Hepatocyte (in vitro differentiated cells): ENCODE data around the gene THRA. TPM values are rescaled to one million over a fixed set of nuclear protein-coding genes. Genes with fewer than 3 reads are reported as not detected.

Experiments
- DNase-seq: peaks from one replicate; pipeline ENCODE4 v3.0.0-alpha.2; 2016; ENCODE audit warnings: low spot score
- H2AFZ ChIP-seq: fragments of 200-600 bp; sonication (generic); 2 replicates; pipeline ENCODE4 v1.6.0; 2016; ENCODE audit warnings: antibody characterized with exemption, mild to moderate bottlenecking
- H3K27ac ChIP-seq: fragments of 200-600 bp; sonication (generic); 2 replicates; pipeline ENCODE4 v1.5.1; 2016; ENCODE audit warnings: mild to moderate bottlenecking
- H3K27me3 ChIP-seq: fragments of 200-600 bp; sonication (generic); 2 replicates; pipeline ENCODE4 v1.6.1; 2016
- H3K36me3 ChIP-seq: fragments of 200-600 bp; sonication (generic); replicated peaks from 2 replicates; pipeline ENCODE4 v1.5.1; 2016; ENCODE audit warnings: low read depth; ENCODE audit not compliant: insufficient read depth
- H3K4me1 ChIP-seq: fragments of 200-600 bp; sonication (generic); 2 replicates; pipeline ENCODE4 v1.5.1; 2016; ENCODE audit warnings: mild to moderate bottlenecking, moderate library complexity; ENCODE audit not compliant: insufficient read depth
- H3K4me2 ChIP-seq: fragments of 200-600 bp; sonication (generic); 2 replicates; pipeline ENCODE4 v1.6.0; 2016
- H3K4me3 ChIP-seq: fragments of 200-600 bp; sonication (generic); 2 replicates; pipeline ENCODE4 v1.5.1; 2016; ENCODE audit warnings: mild to moderate bottlenecking
- H3K79me2 ChIP-seq: fragments of 200-600 bp; sonication (generic); 2 replicates; pipeline ENCODE4 v1.6.0; 2017; ENCODE audit warnings: mild to moderate bottlenecking
- H3K9me2 ChIP-seq: fragments of 200-600 bp; sonication (generic); replicated peaks from 2 replicates; pipeline ENCODE4 v1.6.0; 2017; ENCODE audit warnings: mild to moderate bottlenecking; ENCODE audit not compliant: insufficient read depth
- H3K9me3 ChIP-seq: fragments of 200-600 bp; sonication (generic); 2 replicates; pipeline ENCODE4 v1.5.1; 2016; ENCODE audit warnings: low read depth, mild to moderate bottlenecking
- H4K20me1 ChIP-seq: fragments of 200-600 bp; sonication (generic); 2 replicates; pipeline ENCODE4 v1.6.0; 2016; ENCODE audit warnings: mild to moderate bottlenecking; ENCODE audit not compliant: insufficient read depth, poor library complexity, severe bottlenecking
- EZH2 ChIP-seq: fragments of 200-600 bp; sonication (generic); IDR thresholded peaks from 2 replicates; pipeline ENCODE4 v1.6.1; 2016; ENCODE audit warnings: antibody characterized with exemption, mild to moderate bottlenecking, borderline replicate concordance
- EZH2phosphoT487 ChIP-seq: fragments of 200-600 bp; sonication (generic); IDR thresholded peaks from one replicate; pipeline ENCODE4 v1.6.1; 2018; ENCODE audit warnings: antibody characterized with exemption, mild to moderate bottlenecking, low read depth, moderate library complexity; ENCODE audit not compliant: unreplicated experiment, severe bottlenecking
- WGBS: methylation state at CpG from one replicate; pipeline ENCODE4 v1.1.6; 2016; ENCODE audit warnings: low lambda C conversion rate; ENCODE audit errors: missing lambda C conversion rate; 5-methylcytosine and 5-hydroxymethylcytosine counted together
- polyA plus RNA-seq: library from polyadenylated mRNA; unstranded; fragments of >200 nt; fragmentation: Nextera tagmentation; extraction: Ambion mirVana; gene quantifications from 2 replicates; pipeline ENCODE4 v1.2.1, GENCODE V29; 2016
- total RNA-seq: library from RNA; depleted of rRNA; stranded (reverse); fragments of >200 nt; gene quantifications from 2 replicates; pipeline ENCODE4 v1.2.3, GENCODE V29; 2014
- TF ChIP-seq, protein P1 (sequence below): fragments of 200-600 bp; sonication (generic); IDR thresholded peaks from 2 replicates; pipeline ENCODE4 v1.5.1; 2016; ENCODE audit warnings: antibody characterized with exemption, mild to moderate bottlenecking; ENCODE audit not compliant: poor library complexity

Gene THRA
- total and polyA plus RNA-seq, 2 experiments from 2014 or later = 22.5 to 35.3 TPM

DNA sequence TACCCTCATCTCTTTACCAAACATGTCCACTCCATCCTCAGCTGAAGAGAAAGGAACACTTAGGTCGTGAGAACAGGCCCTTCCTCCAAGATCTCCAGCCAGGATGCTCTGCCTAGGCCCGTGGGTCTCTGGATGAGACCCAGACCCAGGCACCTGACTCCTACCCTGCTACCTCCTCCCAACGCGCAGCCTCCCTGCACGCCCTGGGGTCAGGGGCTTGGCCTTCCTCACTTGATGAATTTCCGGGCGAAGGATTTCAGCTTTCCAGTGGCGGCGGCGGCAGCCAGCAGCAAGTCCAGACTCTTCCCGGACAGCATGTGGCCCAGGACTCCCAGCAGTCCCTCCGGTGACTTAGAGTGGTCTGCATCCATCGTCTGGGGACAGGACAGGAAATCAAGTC is 34.2 kb upstream of the THRA start:
- H3K9me3 ChIP-seq = no peaks in the 10 kb centered on the region
- TF ChIP-seq, protein P1, sequence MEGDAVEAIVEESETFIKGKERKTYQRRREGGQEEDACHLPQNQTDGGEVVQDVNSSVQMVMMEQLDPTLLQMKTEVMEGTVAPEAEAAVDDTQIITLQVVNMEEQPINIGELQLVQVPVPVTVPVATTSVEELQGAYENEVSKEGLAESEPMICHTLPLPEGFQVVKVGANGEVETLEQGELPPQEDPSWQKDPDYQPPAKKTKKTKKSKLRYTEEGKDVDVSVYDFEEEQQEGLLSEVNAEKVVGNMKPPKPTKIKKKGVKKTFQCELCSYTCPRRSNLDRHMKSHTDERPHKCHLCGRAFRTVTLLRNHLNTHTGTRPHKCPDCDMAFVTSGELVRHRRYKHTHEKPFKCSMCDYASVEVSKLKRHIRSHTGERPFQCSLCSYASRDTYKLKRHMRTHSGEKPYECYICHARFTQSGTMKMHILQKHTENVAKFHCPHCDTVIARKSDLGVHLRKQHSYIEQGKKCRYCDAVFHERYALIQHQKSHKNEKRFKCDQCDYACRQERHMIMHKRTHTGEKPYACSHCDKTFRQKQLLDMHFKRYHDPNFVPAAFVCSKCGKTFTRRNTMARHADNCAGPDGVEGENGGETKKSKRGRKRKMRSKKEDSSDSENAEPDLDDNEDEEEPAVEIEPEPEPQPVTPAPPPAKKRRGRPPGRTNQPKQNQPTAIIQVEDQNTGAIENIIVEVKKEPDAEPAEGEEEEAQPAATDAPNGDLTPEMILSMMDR = no peak
- TF ChIP-seq EZH2 (no peak), EZH2phosphoT487 (no peak)
- 95% methylated on average over 13 of the region's 13 CpGs for WGBS
- no peak overlapping the region for H2AFZ ChIP-seq
- H4K20me1 ChIP-seq = no peaks in the 10 kb centered on the region
- no peaks in the 10 kb centered on the region for H3K9me2 ChIP-seq
- H3K4me2 ChIP-seq = no peak overlapping the region
- H3K4me3 ChIP-seq = no peak overlapping the region
- no peak for DNase-seq
- H3K4me1 ChIP-seq = no peaks in the 10 kb centered on the region
- no peaks in the 10 kb centered on the region for H3K27me3 ChIP-seq
- no peaks in the 10 kb centered on the region for H3K36me3 ChIP-seq
- H3K27ac ChIP-seq = no peak overlapping the region
- no peaks in the 10 kb centered on the region for H3K79me2 ChIP-seq

- Histone ChIP-seq H3K79me2 (no peaks in the 10 kb centered on the region), H3K27ac (no peak overlapping the region), H3K9me3 (no peaks in the 10 kb centered on the region), H3K36me3 (no peaks in the 10 kb centered on the region), H3K27me3 (no peaks in the 10 kb centered on the region), H3K9me2 (no peaks in the 10 kb centered on the region), H3K4me2 (no peak overlapping the region), H4K20me1 (no peaks in the 10 kb centered on the region), H2AFZ (no peak overlapping the region), H3K4me3 (no peak overlapping the region), H3K4me1 (no peaks in the 10 kb centered on the region)
- no peak for DNase-seq
- TF ChIP-seq, protein P1 = no peak
- TF ChIP-seq EZH2 = no peak
- TF ChIP-seq EZH2phosphoT487 = no peak
- 96% methylated on average over 11 of the region's 11 CpGs for WGBS
Observed at GRCh38 chr17:40031706-40032105, 31.1 kb upstream of the THRA start.

GRCh38 chr17:40032322-40033320 is 30.1 kb upstream of the THRA start:
- 95% methylated on average over 23 of the region's 23 CpGs for WGBS
- Histone ChIP-seq H3K9me3 (no peaks in the 10 kb centered on the region), H3K4me1 (no peaks in the 10 kb centered on the region), H3K36me3 (no peaks in the 10 kb centered on the region), H4K20me1 (no peaks in the 10 kb centered on the region), H3K27ac (no peak overlapping the region), H3K79me2 (no peaks in the 10 kb centered on the region), H3K27me3 (no peaks in the 10 kb centered on the region), H3K4me3 (no peak overlapping the region), H2AFZ (no peak overlapping the region), H3K4me2 (no peak overlapping the region), H3K9me2 (no peaks in the 10 kb centered on the region)
- DNase-seq = no peak
- TF ChIP-seq EZH2phosphoT487 (no peak), EZH2 (no peak)
- TF ChIP-seq, protein P1 = no peak
